Nucleus accumbens (tissue), 56 donors: ENCODE data around the gene ASXL3.

Experiments
- DNase-seq, 56 donors: peaks; one replicate each; lab custom pipeline; 2025; lab: John Stamatoyannopoulos, UW

ASXL3 gene

GRCh38 chr18:33580546-33580945 is 2.5 kb downstream of the ASXL3 start:
- DNase-seq: no peak

- DNase-seq: peak in 4 of 56 donors; percentile 3 to 11 (median 5)
These were observed 3.8 kb downstream of the ASXL3 start for GRCh38 chr18:33581856-33582255.

DNA sequence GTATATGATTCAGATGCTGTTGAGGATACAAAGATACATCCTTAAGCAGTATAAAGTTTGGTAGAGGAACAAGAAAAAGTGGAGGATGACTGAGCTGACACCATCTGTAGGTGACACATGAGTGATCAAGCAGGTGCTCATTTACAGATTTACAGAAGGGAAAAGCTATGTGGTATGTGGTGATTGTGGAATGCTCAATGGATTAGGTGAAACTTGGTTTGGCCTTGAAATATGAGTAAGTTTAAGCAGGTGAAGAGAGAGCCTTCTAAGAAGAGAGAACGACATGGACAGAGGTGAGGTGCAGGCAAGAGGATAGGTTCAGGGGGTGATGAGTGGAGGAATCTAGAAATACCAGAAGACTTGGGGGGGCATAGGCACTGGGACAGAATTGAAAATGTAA is 5.9 kb downstream of the ASXL3 start:
- no peak for DNase-seq

DNA sequence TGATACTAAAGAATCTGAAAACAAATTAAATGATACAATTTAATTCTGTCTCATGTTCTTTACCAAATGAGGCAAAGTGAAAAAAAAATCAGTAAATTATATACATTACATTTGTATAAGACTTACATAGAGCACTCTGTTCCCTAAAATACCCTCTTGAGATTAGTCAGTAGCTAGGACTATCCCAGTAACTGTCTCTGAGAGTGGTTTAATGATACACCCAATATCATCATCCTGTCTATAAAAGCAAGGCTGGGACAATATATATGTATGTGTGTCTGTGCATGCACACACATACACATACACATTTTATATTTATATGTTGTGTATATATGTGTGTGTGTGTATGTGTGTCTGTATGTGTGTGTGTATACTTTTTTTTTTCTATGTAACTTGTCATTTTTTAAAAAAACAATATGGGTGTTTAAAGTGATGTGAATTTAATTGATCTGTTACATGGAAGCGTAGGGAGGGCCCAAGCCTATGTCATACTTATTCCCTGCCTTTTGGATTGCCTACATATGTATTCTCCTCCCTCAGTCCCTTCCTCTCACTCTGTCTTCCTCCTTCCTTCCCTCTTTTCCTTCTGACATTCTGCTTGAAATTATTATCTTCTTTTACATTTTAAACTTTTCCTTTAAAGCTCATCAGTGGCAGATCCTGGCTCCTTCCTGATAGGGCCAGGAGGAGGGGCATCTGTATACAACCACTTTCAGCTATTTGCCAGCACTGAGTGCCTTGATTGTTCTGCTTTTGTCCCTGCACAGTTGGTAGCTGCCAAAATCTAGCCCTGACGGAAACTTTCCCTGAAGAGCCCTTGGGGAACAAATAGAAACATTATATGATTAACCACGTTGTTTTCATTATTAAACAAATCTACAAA is 6.8 kb downstream of the ASXL3 start:
- DNase-seq: peak in 19 of 56 donors; percentile 0 to 41 (median 14)

- DNase-seq: no peak
These were observed 7.4 kb downstream of the ASXL3 start for GRCh38 chr18:33585431-33585775.

DNA sequence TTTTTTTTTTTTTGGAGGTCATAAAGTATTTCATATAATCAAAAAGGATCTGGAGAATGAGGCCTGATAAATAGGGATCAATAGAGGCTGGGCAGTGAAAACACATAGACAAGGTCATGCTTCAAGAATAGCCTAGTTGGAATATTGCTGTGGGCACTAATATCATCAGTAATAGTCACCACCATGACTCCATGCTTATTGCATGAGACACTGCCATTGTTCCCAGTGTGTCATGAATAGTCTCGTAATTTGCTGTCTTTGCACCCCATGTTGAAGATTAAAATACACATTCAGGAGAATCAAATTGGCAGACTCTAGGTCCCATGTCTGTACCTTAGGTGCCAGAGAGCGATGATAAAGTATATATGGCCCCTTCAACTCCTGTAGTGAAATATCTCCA is 10.3 kb downstream of the ASXL3 start:
- no peak for DNase-seq

- DNase-seq: no peak
These were observed 15.2 kb downstream of the ASXL3 start for GRCh38 chr18:33593261-33593660.

DNA sequence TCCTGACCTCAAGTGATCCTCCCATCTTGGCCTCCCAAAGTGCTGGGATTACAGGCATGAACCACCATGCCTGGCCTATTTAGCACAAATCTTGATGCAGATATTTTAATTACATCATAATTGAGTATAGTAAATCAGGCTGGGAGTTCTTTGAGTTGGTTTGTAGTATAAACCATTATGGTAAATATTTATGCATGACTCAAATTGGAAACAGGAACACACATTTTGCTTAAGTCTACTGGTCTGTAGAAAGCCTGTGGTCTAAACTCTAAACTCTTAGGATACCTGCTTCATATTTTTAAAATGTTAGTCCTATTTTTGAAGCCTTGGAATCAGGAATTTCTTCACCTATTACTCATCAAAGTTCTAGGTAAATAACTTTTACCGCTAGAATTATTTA is 16.8 kb downstream of the ASXL3 start:
- DNase-seq: no peak

DNA sequence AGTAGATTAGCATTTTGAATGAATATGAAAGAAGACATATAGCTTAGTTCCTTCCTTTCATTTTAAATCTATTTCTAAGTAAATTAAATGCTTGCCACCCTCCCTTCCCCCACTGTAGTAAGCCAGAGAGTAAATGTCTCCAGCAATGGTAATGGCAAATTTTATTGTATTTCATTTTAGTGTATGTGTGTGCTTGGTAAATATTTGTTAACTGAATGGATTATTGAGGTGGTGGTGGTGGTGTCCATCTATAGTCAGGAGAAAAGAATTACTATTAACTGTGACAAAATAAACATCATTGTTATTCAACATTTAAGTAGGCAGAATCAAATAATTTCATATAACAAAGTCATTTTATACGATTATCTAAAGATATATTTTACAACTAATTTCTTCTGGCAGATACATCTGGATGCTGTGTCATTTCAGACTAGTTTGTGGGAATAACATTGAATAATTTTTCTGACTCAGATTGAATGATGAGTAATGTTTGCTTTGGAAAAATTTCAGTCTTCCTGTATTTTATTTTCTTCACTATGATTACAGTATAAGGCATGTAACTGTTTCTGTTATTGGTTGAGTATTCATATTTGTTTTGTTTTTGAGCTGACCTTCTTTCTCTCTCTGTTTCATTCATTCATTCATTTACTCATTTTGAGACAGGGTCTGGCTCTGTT is 18.3 kb downstream of the ASXL3 start:
- no peak for DNase-seq

- DNase-seq: no peak
These were observed 22.8 kb downstream of the ASXL3 start for GRCh38 chr18:33600846-33601245.

DNA sequence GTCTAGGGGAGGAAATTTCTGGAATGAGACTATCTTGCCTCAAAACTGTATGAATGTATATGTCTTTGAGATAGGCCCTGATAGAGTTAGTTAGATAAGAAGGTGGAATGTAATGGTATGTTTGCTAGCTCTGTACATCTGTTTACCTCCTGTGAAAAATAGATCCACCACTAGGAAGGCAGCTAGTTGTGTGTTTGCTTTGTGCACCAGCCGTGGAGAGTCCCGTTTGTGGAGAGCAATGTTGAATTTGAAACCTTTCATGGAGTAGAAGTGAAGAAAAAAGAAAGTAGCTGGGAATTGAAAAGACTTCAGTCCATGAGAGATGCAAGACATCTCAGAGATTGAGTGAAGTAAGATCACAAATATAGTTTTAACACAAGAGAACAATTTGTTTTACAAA is 25.4 kb downstream of the ASXL3 start:
- no peak for DNase-seq

- no peak for DNase-seq
These were observed 27.2 kb downstream of the ASXL3 start for GRCh38 chr18:33605250-33605649.

- DNase-seq: no peak
These were observed 28.6 kb downstream of the ASXL3 start for GRCh38 chr18:33606621-33607020.

- no peak for DNase-seq
These were observed 33.6 kb downstream of the ASXL3 start for GRCh38 chr18:33611525-33612135.

GRCh38 chr18:33612632-33613031 is 34.6 kb downstream of the ASXL3 start:
- no peak for DNase-seq

- no peak for DNase-seq
These were observed 38.5 kb downstream of the ASXL3 start for GRCh38 chr18:33616556-33616955.

GRCh38 chr18:33627114-33627513 is 49.1 kb downstream of the ASXL3 start:
- DNase-seq: no peak

DNA sequence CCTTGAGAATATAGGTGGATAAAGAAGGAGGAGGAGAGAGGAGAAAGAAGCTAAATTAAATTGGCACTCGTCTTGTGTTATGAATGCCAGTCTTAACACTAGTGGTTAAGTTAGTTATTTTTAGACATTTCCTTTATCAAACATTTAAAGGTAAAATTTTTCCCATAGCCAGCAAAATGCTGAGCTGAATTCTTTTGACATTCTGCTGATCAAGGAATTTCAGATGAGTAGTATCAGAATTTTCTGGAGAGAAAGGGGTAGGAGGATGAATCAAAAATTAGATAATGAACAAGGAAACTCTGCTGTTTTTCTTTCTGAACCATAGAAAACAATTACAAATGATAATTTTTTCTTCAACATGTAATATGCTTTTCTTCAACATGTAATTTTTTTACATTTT is 52.5 kb downstream of the ASXL3 start:
- no peak for DNase-seq

GRCh38 chr18:33641141-33641540 is 63.1 kb downstream of the ASXL3 start:
- DNase-seq: no peak

- DNase-seq: no peak
These were observed 66.5 kb downstream of the ASXL3 start for GRCh38 chr18:33644494-33644893.

- DNase-seq: no peak
These were observed 69.3 kb downstream of the ASXL3 start for GRCh38 chr18:33647365-33647764.

DNA sequence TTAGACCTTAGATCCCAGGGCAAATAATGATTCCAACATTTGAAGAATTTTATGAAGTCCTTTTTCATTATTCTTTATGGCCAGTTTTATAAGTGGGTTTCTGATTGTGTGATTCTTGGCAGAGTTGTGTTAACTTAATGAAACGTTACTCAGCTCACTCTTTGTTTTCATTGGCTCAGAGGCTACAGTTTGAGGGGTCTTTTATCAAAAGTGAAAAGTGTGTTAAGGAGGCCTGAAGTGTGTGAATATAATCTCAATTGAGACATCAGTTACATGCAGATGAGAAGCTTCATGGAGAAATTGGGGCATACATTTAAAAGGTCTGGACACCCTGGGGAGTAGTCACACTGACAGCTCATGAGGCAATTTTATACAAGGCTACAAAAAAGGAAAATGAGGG is 74.6 kb downstream of the ASXL3 start:
- no peak for DNase-seq
